ENCODE data around the gene PCNT. TPM values are rescaled to one million over a fixed set of nuclear protein-coding genes. Genes with fewer than 3 reads are reported as not detected.
"Not testable (repeated sequence)": the region's sequence is repeated elsewhere in the genome, so short reads cannot be mapped to it uniquely, and the experiment has no call there.

PCNT gene
- total RNA-seq, 1 experiment from 2014 or later, result 41.0 TPM

- Mint-ChIP-seq H3K27me3 (ENCODE audit: low read depth) (no peaks in the 10 kb centered on the region), H3K9me3 (peaks cover 3% of the 10 kb centered on the region; the same call in 1 of the 2 replicates), H3K4me1 (no peaks in the 10 kb centered on the region), H3K27ac (no peak overlapping the region), H3K36me3 (peaks cover 47% of the 10 kb centered on the region), H3K4me3 (no peak overlapping the region)
- POLR2A ChIA-PET, result no interaction called here
- no peak for ATAC-seq
- DNase-seq (ENCODE audit: low spot score), result no peak
- TF ChIP-seq TP53 (CRISPR knock-in tag; IDR thresholded peaks at IDR 0.05) (no peak), NFATC4 (CRISPR knock-in tag; IDR thresholded peaks at IDR 0.05) (no peak), GTF2I (CRISPR knock-in tag; conservative IDR thresholded peaks at IDR 0.05) (no peak), ZNF232 (CRISPR knock-in tag; IDR thresholded peaks at IDR 0.05) (no peak), ZNF512 (CRISPR knock-in tag; IDR thresholded peaks at IDR 0.05; ENCODE audit: borderline replicate concordance) (no peak), JAZF1 (CRISPR knock-in tag; IDR thresholded peaks at IDR 0.05) (no peak), ZBTB21 (CRISPR knock-in tag; IDR thresholded peaks at IDR 0.05; ENCODE audit: borderline replicate concordance) (no peak), USF2 (CRISPR knock-in tag; IDR thresholded peaks at IDR 0.05) (no peak), ATF1 (CRISPR knock-in tag; IDR thresholded peaks at IDR 0.05) (no peak), SMAD3 (CRISPR knock-in tag; IDR thresholded peaks at IDR 0.05; ENCODE audit: borderline replicate concordance) (no peak), ZNF281 (CRISPR knock-in tag; IDR thresholded peaks at IDR 0.05) (no peak), ZMAT4 (CRISPR knock-in tag; IDR thresholded peaks at IDR 0.05) (no peak), STAT6 (CRISPR knock-in tag; conservative IDR thresholded peaks at IDR 0.05; ENCODE audit: low read depth) (no peak)
- CTCF ChIA-PET, result no interaction called here
These were observed 15.5 kb upstream of the PCNT start for GRCh38 chr21:46308431-46308830.

GRCh38 chr21:46310260-46310659 is 13.7 kb upstream of the PCNT start:
- CTCF ChIA-PET, result interaction anchor here (0.7 to 1.6 kb wide), 2 partner anchors 16 to 167 kb away, joined by 3 to 5 read pairs; no protein-coding TSS in a partner anchor
- peaks cover 39% of the 10 kb centered on the region for H3K36me3 Mint-ChIP-seq
- H3K9me3 Mint-ChIP-seq; DNase-seq (ENCODE audit: low spot score); H3K27ac Mint-ChIP-seq; H3K27me3 Mint-ChIP-seq (ENCODE audit: low read depth); H3K4me1 Mint-ChIP-seq; ATAC-seq; H3K4me3 Mint-ChIP-seq: not testable (repeated sequence)
- POLR2A ChIA-PET, result interaction anchor here (0.7 kb wide), 1 partner anchor 142 kb away, joined by 5 read pairs; no protein-coding TSS in a partner anchor

GRCh38 chr21:46311568-46311967 is 12.4 kb upstream of the PCNT start:
- ChIA-PET CTCF (no interaction called here), POLR2A (no interaction called here)
- ATAC-seq (no peak), DNase-seq (ENCODE audit: low spot score) (no peak)
- Mint-ChIP-seq H3K27me3 (ENCODE audit: low read depth) (no peaks in the 10 kb centered on the region), H3K9me3 (peaks cover 3% of the 10 kb centered on the region; the same call in 1 of the 2 replicates), H3K27ac (no peak overlapping the region), H3K4me3 (no peak overlapping the region), H3K36me3 (peaks cover 37% of the 10 kb centered on the region), H3K4me1 (no peaks in the 10 kb centered on the region)
- TF ChIP-seq TCF7 (CRISPR knock-in tag; IDR thresholded peaks at IDR 0.05; ENCODE audit: low read depth) (no peak), AFF4 (CRISPR knock-in tag; IDR thresholded peaks at IDR 0.05; ENCODE audit: borderline replicate concordance) (no peak), FOXP1 (CRISPR knock-in tag; IDR thresholded peaks at IDR 0.05; ENCODE audit: borderline replicate concordance) (no peak), ZNF317 (CRISPR knock-in tag; IDR thresholded peaks at IDR 0.05; ENCODE audit: borderline replicate concordance, low read depth) (no peak)
